SU-DHL-6 (cell line): ENCODE measurements around the gene ALDOA.

Source experiments
- H2AFZ ChIP-seq: fragments of 200-600 bp; sonication (generic); 2 replicates; pipeline ENCODE4 v1.6.1; 2014; ENCODE audit warnings: low read depth, mild to moderate bottlenecking, moderate library complexity, mixed read lengths, antibody characterized with exemption, low read length; ENCODE audit not compliant: severe bottlenecking
- H3F3A ChIP-seq: fragments of 200-600 bp; shearing (Covaris generic); 2 replicates; pipeline ENCODE4 v1.6.0; 2016; ENCODE audit warnings: antibody characterized with exemption, mild to moderate bottlenecking; ENCODE audit not compliant: insufficient read depth
- H3K27ac ChIP-seq: fragments of 200-600 bp; sonication (generic); 2 replicates; pipeline ENCODE4 v1.5.1; 2016; ENCODE audit warnings: low read depth, mild to moderate bottlenecking, low read length, moderate library complexity, mixed read lengths
- H3K27me3 ChIP-seq: fragments of 200-600 bp; sonication (generic), shearing (Covaris generic); 2 replicates; pipeline ENCODE4 v1.6.0; 2014; ENCODE audit warnings: mild to moderate bottlenecking, low read length
- H3K36me3 ChIP-seq: fragments of 200-600 bp; sonication (generic); 2 replicates; pipeline ENCODE4 v1.6.1; 2014; ENCODE audit warnings: mild to moderate bottlenecking, low read length, mixed read lengths
- H3K4me2 ChIP-seq: fragments of 300-600, 200-600 bp; shearing (Covaris generic), sonication (generic); 2 replicates; pipeline ENCODE4 v1.6.0; 2014; ENCODE audit warnings: low read length, low read depth, mild to moderate bottlenecking; ENCODE audit not compliant: poor library complexity, severe bottlenecking
- H3K4me3 ChIP-seq: fragments of 200-600 bp; sonication (generic); 2 replicates; pipeline ENCODE4 v1.5.1; 2014; ENCODE audit warnings: antibody characterized with exemption, low read length, mild to moderate bottlenecking, mixed read lengths; ENCODE audit not compliant: insufficient read depth, poor library complexity, severe bottlenecking
- H3K79me2 ChIP-seq: fragments of 200-600 bp; sonication (generic); 2 replicates; pipeline ENCODE4 v1.6.1; 2014; ENCODE audit warnings: mild to moderate bottlenecking, low read length, moderate library complexity; ENCODE audit not compliant: insufficient read depth
- H3K9ac ChIP-seq: fragments of 200-600 bp; sonication (generic); 2 replicates; pipeline ENCODE4 v1.7.0; 2014; ENCODE audit warnings: mild to moderate bottlenecking, low read length
- H3K9me2 ChIP-seq: fragments of 200-600 bp; sonication (generic); replicated peaks from 2 replicates; pipeline ENCODE4 v1.6.1; 2014; ENCODE audit warnings: low read length; ENCODE audit not compliant: insufficient read depth
- H3K9me3 ChIP-seq: fragments of 200-600 bp; sonication (generic); 2 replicates; pipeline ENCODE4 v1.6.1; 2014; ENCODE audit warnings: low read length, mixed read lengths; ENCODE audit not compliant: insufficient read depth
- H4K20me1 ChIP-seq: fragments of 200-600 bp; sonication (generic); 2 replicates; pipeline ENCODE4 v1.6.1; 2014; ENCODE audit warnings: low read depth, mild to moderate bottlenecking, antibody characterized with exemption, low read length, moderate library complexity, mixed read lengths
- CTCF ChIP-seq: fragments of 200-600 bp; sonication (generic); IDR thresholded peaks from one replicate; pipeline ENCODE4 v1.5.1; 2017; ENCODE audit warnings: antibody characterized with exemption, mild to moderate bottlenecking, low read length, moderate library complexity; ENCODE audit not compliant: insufficient read depth, poor library complexity, severe bottlenecking
- EZH2phosphoT487 ChIP-seq: fragments of 200-600 bp; sonication (generic), shearing (Covaris generic); conservative IDR thresholded peaks from 2 replicates; pipeline ENCODE4 v1.6.1; 2018; ENCODE audit warnings: mild to moderate bottlenecking, antibody characterized with exemption, low read length, moderate library complexity, mixed read lengths

Gene ALDOA

DNA sequence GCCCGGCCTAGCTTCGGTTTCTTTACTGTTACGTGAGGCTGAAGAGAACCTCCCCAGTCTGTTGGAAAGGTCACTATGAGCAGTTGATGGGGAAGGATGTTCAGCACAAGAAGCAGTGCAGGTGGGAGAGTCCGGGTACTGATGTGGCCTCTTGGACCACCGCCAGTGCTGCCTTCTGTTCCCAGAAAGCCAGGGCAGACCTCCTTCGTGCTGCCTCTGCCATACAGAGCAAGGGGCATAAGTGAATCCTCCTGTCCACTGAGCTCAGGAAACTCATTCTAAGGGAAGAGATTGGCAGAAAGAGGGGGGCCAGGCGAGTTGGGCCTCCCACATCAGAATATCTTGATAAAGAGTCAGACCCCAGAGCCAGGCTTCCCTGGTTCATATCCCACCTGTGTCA is 13.9 kb downstream of the ALDOA start:
- Histone ChIP-seq H3K9me2 (no peaks in the 10 kb centered on the region), H3K27ac (no peak overlapping the region), H3K79me2 (peaks cover 47% of the 10 kb centered on the region), H3K9me3 (no peaks in the 10 kb centered on the region), H3K36me3 (no peaks in the 10 kb centered on the region), H3K4me2 (no peak overlapping the region), H4K20me1 (no peaks in the 10 kb centered on the region; the same call in 1 of the 2 replicates), H2AFZ (no peak overlapping the region), H3K27me3 (no peaks in the 10 kb centered on the region), H3K9ac (no peak overlapping the region), H3F3A (peaks cover 11% of the 10 kb centered on the region), H3K4me3 (no peak overlapping the region)
- TF ChIP-seq EZH2phosphoT487, result no peak
- no peak for TF ChIP-seq CTCF

DNA sequence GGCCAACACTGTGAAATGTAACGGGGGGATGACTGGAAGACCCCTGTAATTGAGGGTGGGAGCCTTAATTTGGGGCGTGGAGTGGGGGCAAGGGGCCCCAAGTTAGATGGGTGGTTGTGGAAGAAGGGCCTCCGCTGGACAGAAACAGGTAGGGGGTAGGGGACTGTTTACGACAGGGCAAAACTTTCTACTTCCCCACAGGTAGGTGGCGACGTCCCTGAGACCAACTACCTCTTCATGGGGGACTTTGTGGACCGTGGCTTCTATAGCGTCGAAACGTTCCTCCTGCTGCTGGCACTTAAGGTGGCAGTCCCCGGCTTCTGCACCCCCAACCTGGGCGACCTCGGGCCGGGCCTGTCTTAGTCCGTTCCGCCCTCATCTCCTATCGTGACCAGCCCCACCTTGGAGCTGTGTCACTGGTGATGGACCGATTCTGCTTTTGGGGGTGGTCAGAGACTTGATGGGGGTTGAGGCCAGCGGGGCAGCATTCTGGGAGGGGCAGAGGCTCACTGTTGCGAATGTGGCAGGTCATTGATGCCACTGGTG is 17.1 kb downstream of the ALDOA start:
- H3K36me3 ChIP-seq, result no peaks in the 10 kb centered on the region
- peaks cover 30% of the 10 kb centered on the region for H3K79me2 ChIP-seq
- no peak for TF ChIP-seq CTCF
- no peak for TF ChIP-seq EZH2phosphoT487
- H4K20me1 ChIP-seq, result no peaks in the 10 kb centered on the region
- no peak overlapping the region for H3K4me3 ChIP-seq
- H3K27ac ChIP-seq, result no peak overlapping the region
- peaks cover 3% of the 10 kb centered on the region; the same call in 1 of the 2 replicates for H3F3A ChIP-seq
- no peak overlapping the region for H3K9ac ChIP-seq
- no peaks in the 10 kb centered on the region for H3K27me3 ChIP-seq
- no peaks in the 10 kb centered on the region for H3K9me2 ChIP-seq
- no peak overlapping the region for H2AFZ ChIP-seq
- no peak overlapping the region for H3K4me2 ChIP-seq
- no peaks in the 10 kb centered on the region for H3K9me3 ChIP-seq

- peaks cover 3% of the 10 kb centered on the region; the same call in 1 of the 2 replicates for H3F3A ChIP-seq
- no peak overlapping the region for H3K4me2 ChIP-seq
- no peak overlapping the region for H3K4me3 ChIP-seq
- TF ChIP-seq CTCF (no peak), EZH2phosphoT487 (no peak)
- H3K27ac ChIP-seq, result no peak overlapping the region
- H3K79me2 ChIP-seq, result peaks cover 22% of the 10 kb centered on the region
- no peaks in the 10 kb centered on the region for H3K9me2 ChIP-seq
- no peaks in the 10 kb centered on the region for H3K36me3 ChIP-seq
- H3K27me3 ChIP-seq, result no peaks in the 10 kb centered on the region
- no peak overlapping the region for H3K9ac ChIP-seq
- no peaks in the 10 kb centered on the region for H3K9me3 ChIP-seq
- no peaks in the 10 kb centered on the region for H4K20me1 ChIP-seq
- H2AFZ ChIP-seq, result no peak overlapping the region
Observed at GRCh38 chr16:30083216-30084055, 17.9 kb downstream of the ALDOA start.
